Stimulated activated CD8-positive, alpha-beta memory T cell treated with anti-CD3 and anti-CD28 coated beads, Interleukin-15, amount 100 ng/mL, for 1 hour (primary cell): ENCODE measurements around the gene GFOD1.

ENCODE experiments used
- DNase-seq: peaks from one replicate; pipeline ENCODE4 v3.0.0-alpha.2; 2020; ENCODE audit warnings: low read depth

The GFOD1 gene

DNA sequence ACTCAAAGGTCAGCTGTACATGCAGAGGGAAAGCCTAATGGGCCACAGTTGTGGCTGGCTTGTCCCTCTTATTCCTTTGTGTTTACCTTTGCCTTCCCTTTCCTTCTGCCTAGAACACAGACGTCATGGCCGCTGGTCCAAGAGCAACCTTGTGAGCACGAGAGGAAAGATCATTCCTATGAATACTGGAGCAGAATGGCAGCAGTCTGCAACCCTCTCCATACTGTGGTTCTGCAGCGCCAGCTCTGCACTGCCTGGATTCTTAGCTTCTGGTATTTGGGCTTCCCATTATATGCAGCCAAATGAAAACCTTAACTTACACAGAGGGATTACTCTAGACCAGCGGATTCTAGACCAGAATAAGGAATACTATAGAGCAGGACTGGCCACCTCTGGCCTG is 171.5 kb downstream of the GFOD1 start:
- DNase-seq: no peak

DNA sequence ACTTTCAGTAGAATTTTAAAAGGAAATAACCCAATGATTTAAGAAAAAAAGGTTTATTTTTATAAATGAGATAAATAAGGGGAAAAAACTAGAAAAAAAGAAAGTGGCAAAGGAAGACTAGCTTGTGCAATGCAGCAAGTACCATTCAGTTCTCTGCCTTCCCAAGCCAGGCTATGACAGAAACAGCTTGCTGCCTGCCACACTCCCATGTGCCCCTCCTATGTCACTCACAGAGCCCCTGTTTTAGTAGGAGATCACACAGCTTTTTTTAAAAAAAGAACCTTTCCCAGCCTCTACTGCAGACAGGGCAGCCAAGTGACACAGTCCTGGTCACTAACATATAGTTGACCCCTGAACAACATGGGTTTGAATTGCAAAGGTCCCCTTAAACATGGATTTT is 172.6 kb downstream of the GFOD1 start:
- DNase-seq: no peak

GRCh38 chr6:13311155-13311554 is 176.2 kb downstream of the GFOD1 start:
- no peak for DNase-seq

DNA sequence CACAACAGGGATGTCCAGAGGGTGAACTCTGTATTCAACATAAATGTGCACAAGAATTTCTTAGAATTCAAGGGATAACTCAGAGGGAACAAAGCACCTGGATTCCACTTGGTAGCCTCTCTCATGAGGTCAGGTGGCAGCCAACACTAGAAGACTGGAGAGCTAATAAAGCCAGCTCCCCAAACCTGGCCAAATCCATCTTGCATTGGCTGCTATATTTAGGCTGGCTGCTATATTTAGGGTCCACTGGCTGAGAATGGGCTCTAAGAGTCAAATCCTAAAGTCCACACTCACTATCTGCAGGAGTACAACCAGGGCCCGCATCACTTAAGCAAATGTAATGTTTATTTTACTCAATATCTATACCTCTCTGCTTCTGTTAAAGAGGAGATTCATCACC is 179.1 kb downstream of the GFOD1 start:
- DNase-seq: no peak
